ENCODE data around the gene OR2T34.
"Not testable (repeated sequence)": the region's sequence is repeated elsewhere in the genome, so short reads cannot be mapped to it uniquely, and the experiment has no call there.

The OR2T34 gene

GRCh38 chr1:248551027-248551426 is 23.5 kb downstream of the OR2T34 start:
- not testable (repeated sequence) for DNase-seq (ENCODE audit: low read depth)

- DNase-seq (ENCODE audit: low read depth) = not testable (repeated sequence)
Measured at GRCh38 chr1:248547383-248547782, 27.2 kb downstream of the OR2T34 start.

- DNase-seq (ENCODE audit: low read depth) = not testable (repeated sequence)
Measured at GRCh38 chr1:248537449-248537848, 37.1 kb downstream of the OR2T34 start.

All from T-helper 22 cell (primary cell).